Left forelimb (tissue), 1 donor: ENCODE data around the gene PIGR.

Source experiments
- DNase-seq: peaks from one replicate; pipeline ENCODE4 v3.0.0-alpha.2; 2018; ENCODE audit warnings: low spot score

The PIGR gene

DNA sequence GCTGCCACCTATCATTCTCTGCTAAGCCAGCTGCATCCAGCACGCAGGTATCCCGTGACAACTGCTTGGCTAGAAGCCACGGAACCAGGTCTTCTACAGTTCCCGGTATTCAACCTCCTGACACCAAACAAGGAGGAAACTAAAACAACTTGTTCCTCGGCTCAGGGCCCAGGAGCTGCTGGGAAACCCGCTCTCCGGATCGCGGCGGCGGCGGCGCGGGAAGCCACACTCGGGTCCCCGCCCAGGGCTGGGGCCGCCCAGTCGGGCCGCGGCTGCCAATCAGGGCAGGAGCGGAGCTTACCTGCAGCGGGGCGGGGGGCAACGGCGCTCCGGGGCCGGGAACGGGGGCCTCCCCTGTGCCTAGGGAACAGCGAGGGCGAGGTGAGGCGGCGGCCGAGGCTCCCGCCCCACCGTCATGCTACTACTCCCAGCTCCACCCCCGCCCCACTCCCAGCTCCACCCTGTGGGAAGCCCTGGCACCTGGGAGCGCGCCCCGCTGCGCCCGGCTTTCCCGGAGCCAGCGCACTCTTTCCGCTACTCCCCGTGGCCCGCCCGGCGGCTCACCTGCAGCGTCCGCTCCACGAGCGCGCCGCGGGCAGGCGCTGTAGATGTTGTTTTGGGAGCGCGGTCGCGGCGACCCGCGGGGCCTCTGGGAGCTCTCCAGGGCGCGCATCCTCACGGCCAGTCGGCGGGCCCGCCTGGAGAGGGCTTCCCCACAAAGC lies 36.9 kb downstream of the PIGR start:
- no peak for DNase-seq

DNA sequence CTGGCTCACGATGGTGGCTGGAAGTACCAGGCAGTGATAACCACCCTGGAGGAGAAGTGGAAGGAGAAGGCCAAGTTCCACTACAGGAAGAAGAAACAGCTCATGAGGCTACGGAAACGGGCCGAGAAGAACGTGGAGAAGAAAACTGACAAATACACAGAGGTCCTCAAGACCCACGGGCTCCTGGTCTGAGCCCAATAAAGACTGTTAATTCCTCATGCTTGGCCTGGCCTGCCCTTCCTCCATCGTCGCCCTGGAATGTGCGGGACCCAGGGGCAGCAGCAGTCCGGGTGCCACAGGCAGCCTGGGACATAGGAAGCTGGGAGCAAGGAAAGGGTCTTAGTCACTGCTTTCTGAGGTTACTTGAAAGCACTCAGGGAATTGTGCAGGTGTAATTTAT lies 38.2 kb downstream of the PIGR start:
- no peak for DNase-seq

DNA sequence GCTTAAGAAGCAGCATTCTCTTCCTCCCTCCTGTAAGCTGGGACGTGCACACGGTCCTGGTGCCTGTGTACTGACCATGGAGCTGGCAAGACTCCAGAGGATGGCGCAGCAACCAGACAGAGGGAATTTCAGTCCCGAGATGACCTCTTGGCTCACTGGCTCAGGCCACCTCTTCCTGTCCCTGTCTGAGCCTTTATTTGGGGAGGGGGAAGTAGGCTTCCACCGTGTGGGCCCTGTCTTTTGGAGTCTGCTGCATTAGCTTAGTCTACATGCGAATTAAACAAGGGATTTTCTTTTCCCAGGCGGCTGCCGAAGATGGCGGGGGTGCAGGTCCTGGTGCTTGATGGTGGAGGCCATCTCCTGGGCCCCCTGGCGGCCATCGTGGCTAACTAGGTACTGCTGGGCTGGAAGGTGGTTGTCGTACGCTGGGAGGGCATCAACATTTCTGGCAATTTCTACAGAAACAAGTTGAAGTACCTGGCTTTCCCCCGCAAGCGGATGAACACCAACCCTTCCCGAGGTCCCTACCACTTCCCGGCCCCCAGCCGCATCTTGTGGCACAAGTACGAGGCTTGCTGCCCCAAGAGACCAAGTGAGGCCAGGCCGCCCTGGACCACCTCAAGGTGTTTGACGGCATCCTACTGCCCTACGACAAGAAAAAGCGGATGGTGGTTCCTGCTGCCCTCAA lies 38.8 kb downstream of the PIGR start:
- DNase-seq: no peak

- no peak for DNase-seq
Observed at GRCh38 chr1:206905295-206906164, 40.7 kb downstream of the PIGR start.

- no peak for DNase-seq
Observed at GRCh38 chr1:206904423-206905142, 41.7 kb downstream of the PIGR start.

- DNase-seq: no peak
Observed at GRCh38 chr1:206903687-206904086, 42.6 kb downstream of the PIGR start.

DNA sequence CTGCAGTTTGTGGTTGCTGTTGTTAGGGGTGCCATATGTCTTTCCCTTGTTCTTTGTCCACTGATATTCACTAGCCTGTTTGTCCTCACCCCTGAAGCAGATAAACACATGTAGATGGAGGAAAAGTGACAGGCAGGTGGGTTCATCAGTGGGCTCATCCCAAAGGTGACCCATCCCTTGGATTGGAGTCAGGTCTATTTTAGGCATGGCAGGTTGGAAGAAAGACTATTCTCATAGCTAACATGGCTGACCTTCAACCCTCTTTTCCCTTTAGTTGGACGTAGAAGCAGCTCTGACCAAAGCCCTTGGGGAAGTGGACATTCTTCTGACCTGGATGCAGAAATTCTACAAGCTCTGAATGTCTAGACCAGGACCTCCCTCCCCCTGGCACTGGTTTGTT lies 43.6 kb downstream of the PIGR start:
- DNase-seq: no peak

DNA sequence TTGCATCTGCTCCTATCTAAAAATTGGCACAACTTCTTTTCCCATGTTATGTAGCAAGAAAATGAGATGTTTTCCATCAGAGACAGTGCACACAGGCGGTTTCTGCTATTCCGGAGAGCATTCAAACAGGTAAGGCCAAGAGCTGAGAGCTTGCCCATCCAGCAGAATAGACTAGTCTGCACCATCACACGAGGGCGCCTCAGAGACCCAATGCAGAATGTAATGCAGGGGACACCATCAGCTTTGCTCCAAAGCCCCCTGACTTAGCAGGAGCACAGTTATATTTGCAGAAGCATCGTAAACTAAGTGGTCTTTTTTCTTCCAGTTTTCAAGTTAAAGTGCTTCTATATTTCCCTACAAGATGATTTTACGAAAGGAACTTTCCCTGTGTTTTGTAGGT lies 44.3 kb downstream of the PIGR start:
- no peak for DNase-seq

DNA sequence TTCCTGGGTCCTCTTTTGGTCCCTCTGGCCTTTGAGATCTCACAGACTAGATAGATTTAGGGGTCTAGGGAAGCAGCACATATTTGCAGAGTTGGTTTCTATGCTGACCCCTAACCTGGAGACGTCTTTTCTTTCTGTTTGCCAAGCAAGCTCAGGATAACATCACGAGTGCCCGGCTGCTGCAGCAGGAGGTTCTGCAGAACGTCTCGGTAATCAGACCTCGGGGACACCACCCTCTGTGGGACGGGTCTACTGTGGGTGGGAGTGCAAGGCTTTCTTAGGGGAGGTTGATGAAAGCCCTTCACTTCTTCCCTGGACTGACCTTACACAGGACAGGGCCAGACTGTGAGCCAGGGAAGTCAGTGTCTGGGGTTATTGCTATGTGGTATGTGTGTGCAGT lies 46.1 kb downstream of the PIGR start:
- DNase-seq: no peak

DNA sequence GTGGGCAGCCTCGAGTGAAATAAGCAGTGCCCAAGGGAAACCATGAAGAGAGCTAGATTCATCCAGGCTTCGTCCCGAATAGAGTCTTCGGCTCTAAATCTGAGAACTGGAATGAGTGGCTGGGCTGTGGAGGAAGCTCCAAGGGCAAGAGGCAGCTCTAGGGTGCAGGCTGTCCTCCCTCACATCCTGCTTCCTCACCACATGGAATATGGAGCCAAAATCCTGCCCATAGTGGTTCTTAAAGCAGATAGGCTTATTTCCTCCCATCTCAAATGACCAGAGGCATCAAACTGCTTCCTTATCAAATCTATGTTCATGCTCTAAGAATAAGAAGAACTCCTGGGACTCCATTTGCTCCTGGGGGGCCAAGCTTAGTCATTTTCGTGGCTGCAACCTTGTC lies 46.5 kb downstream of the PIGR start:
- DNase-seq: no peak

- DNase-seq: no peak
Observed at GRCh38 chr1:206898915-206899431, 47.3 kb downstream of the PIGR start.

DNA sequence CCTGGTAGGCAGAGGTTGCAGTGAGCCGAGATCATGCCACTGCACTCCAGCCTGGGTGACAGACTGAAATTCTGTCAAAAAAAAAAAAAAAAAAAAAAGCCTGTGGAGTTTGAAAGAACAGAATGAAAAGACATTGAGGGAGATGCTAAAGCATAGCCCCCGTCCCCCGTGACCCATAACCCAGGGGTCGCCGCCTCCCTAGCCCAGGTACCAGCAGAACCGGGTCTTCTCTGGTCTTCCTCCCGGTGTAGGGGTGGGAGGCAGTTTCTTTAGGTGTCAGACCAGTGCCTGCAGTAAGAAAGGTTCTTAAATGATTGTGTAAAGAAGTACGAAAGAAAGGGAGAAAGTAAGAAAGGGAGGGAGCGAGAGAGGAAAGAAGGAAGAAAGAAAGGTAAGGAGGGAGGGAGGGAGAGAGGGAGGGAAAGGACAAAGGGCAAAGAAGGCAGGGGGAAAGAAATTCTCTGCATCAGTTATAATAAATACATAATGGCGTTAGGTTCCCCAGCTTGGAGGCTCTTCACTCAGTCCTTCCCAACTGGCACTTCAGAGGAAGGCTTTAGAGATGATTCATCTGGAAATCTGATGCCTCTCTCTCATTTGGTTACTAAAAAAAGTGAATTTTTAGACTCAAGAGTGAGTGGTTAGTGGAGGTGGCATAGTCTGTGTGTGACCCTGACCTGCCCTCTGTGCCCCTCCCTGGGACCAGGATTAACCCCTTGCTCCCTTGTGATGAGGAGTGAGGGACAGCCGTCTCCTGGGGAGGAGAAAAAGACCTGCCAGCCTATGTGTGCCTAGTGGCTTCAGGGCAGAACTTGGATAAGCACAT lies 48.0 kb downstream of the PIGR start:
- no peak for DNase-seq

DNA sequence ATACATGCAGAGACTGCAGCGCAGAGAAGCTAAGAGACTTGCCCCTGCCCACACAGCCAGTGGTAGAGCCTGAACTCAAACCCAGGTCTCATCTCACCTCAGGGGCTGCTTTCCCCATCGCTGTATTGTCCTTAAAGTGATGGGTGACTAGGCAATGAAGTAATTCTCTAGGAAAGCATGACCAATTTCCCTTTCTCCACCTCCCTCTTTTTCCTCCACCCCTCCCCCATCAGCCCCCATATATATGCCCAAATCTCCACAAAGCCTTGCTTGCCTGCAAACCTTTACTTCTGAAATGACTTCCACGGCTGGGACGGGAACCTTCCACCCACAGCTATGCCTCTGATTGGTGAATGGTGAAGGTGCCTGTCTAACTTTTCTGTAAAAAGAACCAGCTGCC lies 49.1 kb downstream of the PIGR start, which contains the start of gene IL24:
IL24 (plus strand) TSS at position 269 of the 400 bp plus-strand sequence. CDS start 390 bp downstream, outside the sequence.
- DNase-seq: no peak

DNA sequence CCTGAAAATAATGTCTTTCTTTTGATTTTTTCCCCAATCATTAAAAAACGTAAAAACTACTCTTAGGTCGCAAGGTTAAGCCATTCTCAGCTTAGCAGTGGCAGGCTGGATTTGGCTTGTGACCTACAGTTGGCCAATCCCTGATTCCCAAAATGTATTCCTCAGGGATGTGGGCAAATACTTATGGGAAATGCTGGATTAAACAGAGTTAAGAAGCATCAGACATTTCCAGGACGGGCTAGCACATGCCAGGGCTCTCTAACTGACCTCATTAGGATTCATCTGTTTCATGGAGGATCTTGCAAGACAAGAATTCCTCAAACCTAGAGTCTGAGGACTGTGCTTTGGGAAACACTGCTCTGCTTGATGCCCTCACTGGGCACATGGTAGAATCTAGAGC lies 50.0 kb downstream of the PIGR start:
- no peak for DNase-seq

DNA sequence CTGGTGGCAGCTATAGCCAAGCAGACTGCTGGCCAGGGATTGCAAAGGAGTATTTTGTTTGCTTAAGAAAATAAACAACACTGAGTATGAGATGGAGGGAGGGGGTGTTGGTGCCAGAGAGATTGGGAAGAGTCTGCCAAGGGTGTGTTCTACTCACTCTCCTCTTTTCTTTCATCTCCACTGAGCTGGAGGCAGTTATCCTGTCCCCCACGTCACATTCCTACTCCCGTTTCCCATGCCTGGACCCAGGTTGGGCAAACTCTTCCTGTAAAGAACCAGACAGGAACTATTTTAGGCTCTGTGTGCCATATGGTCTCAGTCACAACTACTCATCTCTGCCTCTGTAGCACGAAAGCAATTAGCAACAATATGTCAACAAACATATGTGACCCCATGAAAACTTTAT lies 50.4 kb downstream of the PIGR start:
- DNase-seq: no peak

DNA sequence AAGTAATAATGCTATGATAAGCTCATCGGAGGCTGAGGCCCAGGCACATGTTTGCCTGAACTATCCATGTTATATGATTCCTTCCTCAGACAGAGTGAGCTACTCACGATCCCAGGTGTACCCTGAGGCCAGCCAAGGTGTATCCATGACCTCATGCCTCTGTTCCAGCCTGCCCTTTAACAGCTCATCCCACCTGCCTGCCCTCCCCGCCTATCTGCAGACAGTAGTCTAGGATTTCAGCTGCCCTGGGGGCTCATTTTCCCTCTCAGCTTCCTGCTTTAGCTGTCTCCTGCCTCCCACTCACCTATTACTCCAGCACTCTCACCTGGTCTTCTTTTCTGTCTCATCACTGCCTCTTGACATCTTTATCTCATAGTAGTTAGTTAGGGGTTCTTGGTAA lies 50.9 kb downstream of the PIGR start:
- no peak for DNase-seq

DNA sequence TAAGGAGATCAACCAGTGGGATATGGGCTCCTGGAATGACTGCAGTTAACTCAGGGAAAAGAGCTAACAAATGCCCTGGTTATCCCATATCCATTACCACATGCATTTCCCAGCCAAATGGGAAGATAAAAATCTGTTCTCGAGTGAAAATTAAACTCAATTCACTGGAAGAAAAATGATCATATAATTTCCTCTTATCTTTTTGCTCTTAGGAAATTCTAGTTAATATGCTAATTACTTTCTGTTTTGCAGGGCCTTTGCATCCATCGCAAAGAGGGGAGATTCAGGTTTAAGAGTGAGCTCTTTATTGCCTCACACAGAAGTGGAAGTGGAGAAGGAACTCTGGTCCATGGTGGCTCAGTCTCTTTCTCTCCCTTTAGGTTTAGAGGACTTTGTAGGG lies 52.9 kb downstream of the PIGR start:
- DNase-seq: no peak

DNA sequence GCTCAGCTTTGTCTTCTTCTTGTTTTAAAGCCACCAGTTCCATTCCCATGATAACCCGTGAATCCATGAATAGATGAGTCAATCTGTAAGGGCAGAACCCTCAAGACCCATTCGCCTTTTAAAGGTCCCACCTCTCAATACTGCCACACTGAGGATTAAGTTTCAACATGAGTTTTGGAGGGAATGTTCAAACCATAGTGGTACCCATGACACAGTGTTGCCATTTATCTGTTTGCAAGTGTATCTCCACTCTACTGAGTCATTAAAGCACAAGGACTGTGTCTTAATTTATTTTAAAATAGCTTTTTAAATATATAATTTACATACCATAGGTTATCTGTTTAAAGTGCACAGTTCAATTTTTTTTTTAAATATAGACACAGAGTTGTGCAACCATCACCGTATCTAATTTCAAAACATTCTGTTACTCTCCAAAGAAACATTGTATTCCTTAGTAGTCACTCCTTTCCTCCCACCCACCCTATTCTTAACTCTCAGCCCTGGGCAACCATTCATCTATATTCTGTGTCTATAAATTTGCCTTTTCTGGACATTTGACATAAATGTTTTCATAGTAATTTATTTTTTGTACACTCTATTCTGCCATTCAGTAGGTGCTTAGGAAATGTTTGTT lies 53.8 kb downstream of the PIGR start:
- no peak for DNase-seq

- DNase-seq: no peak
Observed at GRCh38 chr1:206891412-206891811, 54.9 kb downstream of the PIGR start.
